OCI-LY3 (cell line): ENCODE data around the gene METTL6.

ENCODE experiments used
- CTCF ChIP-seq: fragments of 200-600, 300-600 bp; sonication (generic); IDR thresholded peaks from 2 replicates; pipeline ENCODE4 v1.5.1; 2014; ENCODE audit warnings: antibody characterized with exemption, low read length, low read depth
- EZH2phosphoT487 ChIP-seq: fragments of 200-600 bp; shearing (Covaris generic); IDR thresholded peaks from 2 replicates; pipeline ENCODE4 v1.6.1; 2018; ENCODE audit warnings: antibody characterized with exemption, mixed run types, low read depth

GRCh38 chr3:15452961-15453360 is 25.6 kb upstream of the METTL6 start:
- no peak for TF ChIP-seq CTCF
- no peak for TF ChIP-seq EZH2phosphoT487
